NT2/D1 (cell line): ENCODE data around the gene DYNC2LI1.

Experiments used
- SUZ12 ChIP-seq: IDR thresholded peaks from 2 replicates; pipeline ENCODE4 v1.6.1; 2011; ENCODE audit not compliant: insufficient read length, insufficient read depth; ENCODE audit errors: extremely low read depth
- YY1 ChIP-seq: IDR thresholded peaks from 2 replicates; pipeline ENCODE4 v1.6.1; 2011; ENCODE audit not compliant: insufficient read length, insufficient read depth
- ZNF274 ChIP-seq: IDR thresholded peaks from 2 replicates; pipeline ENCODE4 v1.6.1; 2011; ENCODE audit warnings: mild to moderate bottlenecking, low read depth, low read length

DNA sequence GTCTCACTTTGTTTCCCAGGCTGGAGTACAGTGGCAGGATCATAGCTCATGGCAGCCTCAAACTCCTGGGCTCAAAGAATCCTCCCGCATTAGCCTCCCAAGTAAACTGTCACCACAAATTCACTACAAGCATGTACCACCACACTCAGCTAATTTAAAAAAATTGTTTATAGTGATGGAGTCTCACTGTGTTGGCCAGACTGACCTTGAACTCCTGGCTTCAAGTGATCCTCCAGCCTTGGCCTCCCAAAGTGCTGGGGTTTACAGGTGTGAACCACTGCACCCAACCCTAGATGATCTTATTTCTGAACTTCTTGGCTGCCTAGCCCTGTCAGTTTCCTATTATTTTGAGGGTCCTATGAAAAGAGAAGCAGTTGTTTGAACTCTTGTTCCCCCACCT is 14.8 kb downstream of the DYNC2LI1 start:
- no peak for TF ChIP-seq SUZ12
- TF ChIP-seq YY1, result no peak
- TF ChIP-seq ZNF274, result no peak
